ENCODE measurements around the gene LAMP5. TPM values are rescaled to one million over a fixed set of nuclear protein-coding genes. Genes with fewer than 3 reads are reported as not detected.
A peak's percentile ranks its signal among the peaks of the same experiment; 100 is the strongest.

The LAMP5 gene
- total and polyA plus RNA-seq, 2 experiments from 2014 or later, result 0.47 TPM; not detected in 1

- Histone ChIP-seq H3K79me2 (no peaks in the 10 kb centered on the region), H3K4me3 (no peak overlapping the region), H3K4me2 (no peak overlapping the region), H4K20me1 (ENCODE audit: insufficient read depth, poor library complexity, severe bottlenecking) (no peaks in the 10 kb centered on the region), H3K27me3 (peaks cover 25% of the 10 kb centered on the region), H2AFZ (no peak overlapping the region), H3K36me3 (replicated peaks; ENCODE audit: insufficient read depth, low read depth) (no peaks in the 10 kb centered on the region), H3K27ac (no peak overlapping the region), H3K4me1 (ENCODE audit: insufficient read depth) (no peaks in the 10 kb centered on the region), H3K9me2 (replicated peaks; ENCODE audit: insufficient read depth) (no peaks in the 10 kb centered on the region), H3K9me3 (ENCODE audit: low read depth) (no peaks in the 10 kb centered on the region)
- TF ChIP-seq CTCF (IDR thresholded peaks at IDR 0.05; ENCODE audit: poor library complexity) (no peak), EZH2phosphoT487 (IDR thresholded peaks at IDR 0.05; ENCODE audit: low read depth, severe bottlenecking, unreplicated experiment) (no peak), EZH2 (IDR thresholded peaks at IDR 0.05; ENCODE audit: borderline replicate concordance) (no peak)
- DNase-seq (ENCODE audit: low spot score), result no peak
- 87% methylated on average over 5 of the region's 5 CpGs for WGBS (ENCODE audit: low lambda C conversion rate, missing lambda C conversion rate)
Observed at GRCh38 chr20:9499126-9499899, 15.1 kb upstream of the LAMP5 start.

GRCh38 chr20:9500121-9500520 is 14.3 kb upstream of the LAMP5 start:
- no peaks in the 10 kb centered on the region for H3K36me3 ChIP-seq (replicated peaks; ENCODE audit: insufficient read depth, low read depth)
- H3K4me2 ChIP-seq, result no peak overlapping the region
- H3K79me2 ChIP-seq, result no peaks in the 10 kb centered on the region
- H3K4me1 ChIP-seq (ENCODE audit: insufficient read depth), result no peaks in the 10 kb centered on the region
- no peak overlapping the region for H2AFZ ChIP-seq
- TF ChIP-seq CTCF (IDR thresholded peaks at IDR 0.05; ENCODE audit: poor library complexity), result no peak
- no peak for TF ChIP-seq EZH2phosphoT487 (IDR thresholded peaks at IDR 0.05; ENCODE audit: low read depth, severe bottlenecking, unreplicated experiment)
- no peak for TF ChIP-seq EZH2 (IDR thresholded peaks at IDR 0.05; ENCODE audit: borderline replicate concordance)
- H3K4me3 ChIP-seq, result no peak overlapping the region
- H3K9me3 ChIP-seq (ENCODE audit: low read depth), result no peaks in the 10 kb centered on the region
- H4K20me1 ChIP-seq (ENCODE audit: insufficient read depth, poor library complexity, severe bottlenecking), result no peaks in the 10 kb centered on the region
- no peaks in the 10 kb centered on the region for H3K9me2 ChIP-seq (replicated peaks; ENCODE audit: insufficient read depth)
- 26% methylated on average over 2 of the region's 2 CpGs for WGBS (ENCODE audit: low lambda C conversion rate, missing lambda C conversion rate)
- no peak overlapping the region for H3K27ac ChIP-seq
- DNase-seq (ENCODE audit: low spot score), result peak; percentile 49
- peaks cover 31% of the 10 kb centered on the region for H3K27me3 ChIP-seq

GRCh38 chr20:9501473-9501872 is 12.9 kb upstream of the LAMP5 start:
- Histone ChIP-seq H3K4me1 (ENCODE audit: insufficient read depth) (no peaks in the 10 kb centered on the region), H3K27ac (no peak overlapping the region), H4K20me1 (ENCODE audit: insufficient read depth, poor library complexity, severe bottlenecking) (no peaks in the 10 kb centered on the region), H3K27me3 (peaks cover 45% of the 10 kb centered on the region), H3K9me3 (ENCODE audit: low read depth) (no peaks in the 10 kb centered on the region), H3K36me3 (replicated peaks; ENCODE audit: insufficient read depth, low read depth) (no peaks in the 10 kb centered on the region), H3K79me2 (no peaks in the 10 kb centered on the region), H3K4me3 (no peak overlapping the region), H3K4me2 (no peak overlapping the region), H2AFZ (no peak overlapping the region), H3K9me2 (replicated peaks; ENCODE audit: insufficient read depth) (no peaks in the 10 kb centered on the region)
- no peak for DNase-seq (ENCODE audit: low spot score)
- WGBS (ENCODE audit: low lambda C conversion rate, missing lambda C conversion rate), result 67% methylated on average over 2 of the region's 2 CpGs
- TF ChIP-seq CTCF (IDR thresholded peaks at IDR 0.05; ENCODE audit: poor library complexity), result no peak
- TF ChIP-seq EZH2 (IDR thresholded peaks at IDR 0.05; ENCODE audit: borderline replicate concordance), result no peak
- TF ChIP-seq EZH2phosphoT487 (IDR thresholded peaks at IDR 0.05; ENCODE audit: low read depth, severe bottlenecking, unreplicated experiment), result no peak

All from hepatocyte (in vitro differentiated cells).